SK-N-SH treated with all-trans-retinoic acid at 6 μM for 48 hours (cell line): ENCODE measurements around the gene C9.

Source experiments
- ARNTL ChIP-seq: fragments of 450-650 bp; formaldehyde crosslinking; IDR thresholded peaks from 2 replicates; pipeline ENCODE4 v1.5.0; 2020; ENCODE audit warnings: low read depth, mild to moderate bottlenecking, moderate library complexity, borderline replicate concordance
- BACH2 ChIP-seq: fragments of 250-450 bp; sonication (Bioruptor Pico); IDR thresholded peaks from 2 replicates; pipeline ENCODE4 v1.9.0; 2021; ENCODE audit warnings: mild to moderate bottlenecking, borderline replicate concordance
- GLIS3 ChIP-seq: fragments of 250-450 bp; sonication (Bioruptor Pico); IDR thresholded peaks from 2 replicates; pipeline ENCODE4 v1.5.0; 2020; ENCODE audit warnings: mild to moderate bottlenecking, moderate library complexity
- OSR1 ChIP-seq: fragments of 250-450 bp; sonication (Bioruptor Pico); IDR thresholded peaks from 2 replicates; pipeline ENCODE4 v1.8.0; 2022; ENCODE audit warnings: moderate library complexity, mild to moderate bottlenecking, inconsistent platforms
- PATZ1 ChIP-seq: fragments of 250-450 bp; sonication (Bioruptor Pico); IDR thresholded peaks from 2 replicates; pipeline ENCODE4 v1.8.0; 2020; ENCODE audit warnings: mild to moderate bottlenecking, moderate library complexity, borderline replicate concordance
- RARB ChIP-seq: fragments of 250-450 bp; sonication (Bioruptor Pico); IDR thresholded peaks from 2 replicates; pipeline ENCODE4 v1.8.0; 2021; ENCODE audit warnings: mild to moderate bottlenecking, moderate library complexity
- TCF4 ChIP-seq: fragments of 250-450 bp; sonication (Bioruptor Pico); IDR thresholded peaks from 2 replicates; pipeline ENCODE4 v1.8.0; 2021; ENCODE audit warnings: mild to moderate bottlenecking, moderate library complexity, borderline replicate concordance
- ZFP30 ChIP-seq: fragments of 450-650 bp; formaldehyde crosslinking; IDR thresholded peaks from 2 replicates; pipeline ENCODE4 v1.5.0; 2022; ENCODE audit warnings: mild to moderate bottlenecking, moderate library complexity
- ZNF565 ChIP-seq: fragments of 450-650 bp; formaldehyde crosslinking; conservative IDR thresholded peaks from 2 replicates; pipeline ENCODE4 v1.5.0; 2020; ENCODE audit warnings: low read depth, mild to moderate bottlenecking, moderate library complexity
- ZNF70 ChIP-seq: fragments of 450-650 bp; formaldehyde crosslinking; IDR thresholded peaks from 2 replicates; pipeline ENCODE4 v1.5.0; 2020; ENCODE audit warnings: mild to moderate bottlenecking, moderate library complexity

GRCh38 chr5:39270225-39270848, 94.0 kb downstream of the C9 start:
- no peak for TF ChIP-seq TCF4
- TF ChIP-seq PATZ1 (CRISPR knock-in tag), result no peak
- TF ChIP-seq RARB, result no peak
- no peak for TF ChIP-seq ZNF70 (CRISPR knock-in tag)
- TF ChIP-seq BACH2 (CRISPR knock-in tag), result no peak
- no peak for TF ChIP-seq ZFP30 (CRISPR knock-in tag)
- TF ChIP-seq OSR1, result no peak
- no peak for TF ChIP-seq ARNTL
- no peak for TF ChIP-seq ZNF565
- no peak for TF ChIP-seq GLIS3 (CRISPR knock-in tag)
